ENCODE data around the gene PTS.

- TF ChIP-seq CTCF (IDR thresholded peaks at IDR 0.05): no peak
- no peak for TF ChIP-seq POLR2A (IDR thresholded peaks at IDR 0.05)
These were observed 48.0 kb downstream of the PTS start for GRCh38 chr11:112274007-112274783.
